HepG2 (cell line): ENCODE results near the gene GCN1. TPM values are rescaled to one million over a fixed set of nuclear protein-coding genes. Genes with fewer than 3 reads are reported as not detected.

Experiments used
- CBX5 ChIP-seq: sonication (generic); formaldehyde crosslinking; IDR thresholded peaks from 2 replicates; pipeline ENCODE4 v1.4.0; 2020; ENCODE audit warnings: missing genetic modification reagents, borderline replicate concordance
- CC2D1A ChIP-seq: sonication (generic); formaldehyde crosslinking; IDR thresholded peaks from 2 replicates; pipeline ENCODE4 v1.8.1; 2023; ENCODE audit warnings: mild to moderate bottlenecking, missing genetic modification reagents
- CCAR2 ChIP-seq: fragments of 200-400 bp; formaldehyde crosslinking; optimal IDR thresholded peaks from 2 replicates; pipeline ENCODE3; 2018; ENCODE audit warnings: low read depth, mild to moderate bottlenecking, low read length, moderate library complexity
- HBP1 ChIP-seq: IDR thresholded peaks from 2 replicates; pipeline ENCODE4 v1.6.1; 2016; ENCODE audit warnings: low read depth, control low read depth
- HIVEP1 ChIP-seq: sonication (generic); formaldehyde crosslinking; IDR thresholded peaks from 2 replicates; pipeline ENCODE4 v1.4.0; 2020; ENCODE audit warnings: mild to moderate bottlenecking, missing genetic modification reagents
- HMG20A ChIP-seq: IDR thresholded peaks from 2 replicates; pipeline ENCODE4 v1.6.1; 2016; ENCODE audit warnings: borderline replicate concordance
- MYC ChIP-seq: sonication (generic); formaldehyde crosslinking; IDR thresholded peaks from 2 replicates; pipeline ENCODE4 v1.9.0; 2021; ENCODE audit warnings: missing genetic modification reagents, borderline replicate concordance
- NKX3-1 ChIP-seq: sonication (generic); formaldehyde crosslinking; IDR thresholded peaks from 2 replicates; pipeline ENCODE4 v1.5.0; 2020; ENCODE audit warnings: missing genetic modification reagents
- PAX8 ChIP-seq: sonication (generic); formaldehyde crosslinking; IDR thresholded peaks from 2 replicates; pipeline ENCODE4 v1.8.0; 2022; ENCODE audit warnings: mild to moderate bottlenecking, missing genetic modification reagents, borderline replicate concordance
- SKI ChIP-seq: fragments of 450-650 bp; IDR thresholded peaks from one replicate; pipeline ENCODE4 v1.6.1; 2018; ENCODE audit warnings: mild to moderate bottlenecking; ENCODE audit not compliant: partially characterized antibody
- SRF ChIP-seq: IDR thresholded peaks from 2 replicates; pipeline ENCODE4 v1.6.1; 2011; ENCODE audit warnings: mild to moderate bottlenecking, low read depth, low read length, moderate library complexity
- YY1 ChIP-seq: IDR thresholded peaks from 2 replicates; pipeline ENCODE4 v1.6.1; 2011; ENCODE audit warnings: low read length, low read depth, moderate library complexity, mild to moderate bottlenecking; ENCODE audit not compliant: insufficient read depth, insufficient replicate concordance
- ZBTB43 ChIP-seq: sonication (generic); formaldehyde crosslinking; conservative IDR thresholded peaks from 2 replicates; pipeline ENCODE4 v1.4.0; 2020; ENCODE audit warnings: missing genetic modification reagents
- ZNF510 ChIP-seq: sonication (generic); formaldehyde crosslinking; IDR thresholded peaks from 2 replicates; pipeline ENCODE4 v1.4.0; 2020; ENCODE audit warnings: low read depth, mild to moderate bottlenecking, missing genetic modification reagents
- ZNF639 ChIP-seq: conservative IDR thresholded peaks from 2 replicates; pipeline ENCODE4 v1.6.1; 2018; ENCODE audit warnings: missing genetic modification reagents
- ZNF709 ChIP-seq: sonication (generic); formaldehyde crosslinking; IDR thresholded peaks from 2 replicates; pipeline ENCODE4 v1.5.0; 2020; ENCODE audit warnings: mild to moderate bottlenecking, missing genetic modification reagents
- ZNF775 ChIP-seq: sonication (generic); formaldehyde crosslinking; IDR thresholded peaks from 2 replicates; pipeline ENCODE4 v1.4.0; 2020; ENCODE audit warnings: missing genetic modification reagents, mild to moderate bottlenecking, moderate library complexity, borderline replicate concordance
- polyA plus RNA-seq, 8 experiments: library from polyadenylated mRNA; depleted of rRNA in 3 of 8; stranded (reverse) in 7 of 8; unstranded in 1 of 8; fragments of >200 nt; fragmentation: Illumina TruSeq in 4 of 8; extraction: Trizol in 4 of 8; gene quantifications; 2 replicates each; pipeline versions ENCODE4 v1.2.1 to v1.2.3, GENCODE V29; 2011 to 2016; ENCODE audit warnings: low read depth in 4 of 8, missing spikeins in 1 of 8, mixed read lengths in 1 of 8; ENCODE audit not compliant: insufficient read depth in 1 of 8
- total RNA-seq, 5 experiments: library from RNA; depleted of rRNA; stranded (reverse); fragments of >200 nt; fragmentation: Illumina TruSeq; extraction: Trizol; gene quantifications; 2 replicates each; pipeline ENCODE4 v1.2.3, GENCODE V29; 2016; ENCODE audit warnings: low read depth in 1 of 5
- TF ChIP-seq, protein P1 (sequence below): sonication (generic); formaldehyde crosslinking; IDR thresholded peaks from 2 replicates; pipeline ENCODE4 v1.8.0; 2022; ENCODE audit warnings: low read depth, missing genetic modification reagents
- TF ChIP-seq, protein P2 (sequence below): sonication (generic); formaldehyde crosslinking; IDR thresholded peaks from 2 replicates; pipeline ENCODE4 v1.4.0; 2020; ENCODE audit warnings: mild to moderate bottlenecking, missing genetic modification reagents
- TF ChIP-seq, protein P3 (sequence below): IDR thresholded peaks from 2 replicates; pipeline ENCODE4 v1.6.1; 2012; ENCODE audit warnings: inconsistent platforms
- TF ChIP-seq, protein P4 (sequence below): sonication (generic); formaldehyde crosslinking; IDR thresholded peaks from 2 replicates; pipeline ENCODE4 v1.5.0; 2020; ENCODE audit warnings: mild to moderate bottlenecking, missing genetic modification reagents

The GCN1 gene
- total and polyA plus RNA-seq, 2 of the 13 experiments (the other 11 are each of a cell fraction or from before 2014, with no cell fraction given) = 58.2 to 83.0 TPM

DNA sequence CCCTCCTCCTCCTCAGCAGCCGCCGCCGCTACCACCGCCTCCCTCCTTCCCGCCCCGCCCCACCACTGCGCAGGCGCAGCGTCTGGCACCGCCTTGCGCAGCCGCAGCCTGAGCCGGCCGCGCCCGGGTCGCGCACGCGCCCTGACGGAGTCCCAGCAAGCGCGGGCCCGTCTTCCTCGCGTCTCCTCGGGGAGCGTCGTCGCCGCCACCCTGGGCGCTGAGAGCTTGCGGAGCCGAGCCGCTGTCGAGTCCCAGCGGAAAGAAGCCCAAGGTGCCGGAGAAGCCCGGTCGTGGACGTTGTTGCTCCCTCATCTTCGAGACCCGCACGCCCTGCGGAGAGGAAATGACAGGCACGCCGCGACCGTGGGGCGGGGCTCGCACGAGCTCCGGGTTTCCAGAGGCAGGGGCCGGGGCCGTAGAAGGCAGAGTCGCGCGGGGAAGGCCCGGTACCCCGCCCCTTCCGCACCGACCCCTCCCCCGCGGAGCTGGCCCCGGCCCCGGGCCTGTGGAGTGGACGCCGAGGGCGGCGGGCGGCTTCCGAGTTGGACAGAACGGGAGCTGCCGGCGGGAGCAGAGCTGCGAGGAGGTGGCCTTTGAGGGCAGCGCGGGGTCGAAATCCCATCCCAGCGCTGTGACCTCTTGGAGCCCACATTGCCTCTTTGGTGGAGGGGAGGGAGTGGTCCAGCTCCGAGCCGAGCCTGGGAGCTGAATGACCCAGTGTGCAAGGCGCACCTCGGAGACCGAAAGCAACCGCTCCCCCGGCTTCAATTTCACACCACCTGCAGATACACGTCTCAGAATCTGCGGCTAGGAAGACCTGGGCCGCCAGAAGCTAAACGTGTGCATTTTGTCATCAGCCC, 77.5 kb downstream of the GCN1 start (continued):
- TF ChIP-seq ZNF775 (CRISPR knock-in tag) (no peak), MYC (CRISPR knock-in tag) (peak; percentile 92), SKI (no peak), CC2D1A (CRISPR knock-in tag) (no peak), ZNF510 (peak; percentile 78; the same call in 1 of the 2 replicates), SRF (no peak), CBX5 (no peak), HMG20A (CRISPR knock-in tag) (no peak), PAX8 (CRISPR knock-in tag) (0 out of 2 replicates have a peak, but pooled peaks have one; percentile 60), HBP1 (peak; percentile 75; the same call in 1 of the 2 replicates), ZBTB43 (CRISPR knock-in tag) (peak; percentile 84), YY1 (no peak), ZNF639 (CRISPR knock-in tag) (no peak; the same call in none of the 2 replicates), CCAR2 (no peak), NKX3-1 (no peak; the same call in none of the 2 replicates), ZNF709 (CRISPR knock-in tag) (peak; percentile 45; the same call in 1 of the 2 replicates), HIVEP1 (CRISPR knock-in tag) (0 out of 2 replicates have a peak, but pooled peaks have one; percentile 22)
- TF ChIP-seq, protein P1, sequence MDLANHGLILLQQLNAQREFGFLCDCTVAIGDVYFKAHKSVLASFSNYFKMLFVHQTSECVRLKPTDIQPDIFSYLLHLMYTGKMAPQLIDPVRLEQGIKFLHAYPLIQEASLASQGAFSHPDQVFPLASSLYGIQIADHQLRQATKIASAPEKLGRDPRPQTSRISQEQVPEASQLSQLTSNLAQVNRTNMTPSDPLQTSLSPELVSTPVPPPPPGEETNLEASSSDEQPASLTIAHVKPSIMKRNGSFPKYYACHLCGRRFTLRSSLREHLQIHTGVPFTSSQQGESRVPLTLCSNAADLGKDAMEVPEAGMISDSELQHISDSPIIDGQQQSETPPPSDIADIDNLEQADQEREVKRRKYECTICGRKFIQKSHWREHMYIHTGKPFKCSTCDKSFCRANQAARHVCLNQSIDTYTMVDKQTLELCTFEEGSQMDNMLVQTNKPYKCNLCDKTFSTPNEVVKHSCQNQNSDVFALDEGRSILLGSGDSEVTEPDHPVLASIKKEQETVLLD (CRISPR knock-in tag) = peak; percentile 90
- TF ChIP-seq, protein P2, sequence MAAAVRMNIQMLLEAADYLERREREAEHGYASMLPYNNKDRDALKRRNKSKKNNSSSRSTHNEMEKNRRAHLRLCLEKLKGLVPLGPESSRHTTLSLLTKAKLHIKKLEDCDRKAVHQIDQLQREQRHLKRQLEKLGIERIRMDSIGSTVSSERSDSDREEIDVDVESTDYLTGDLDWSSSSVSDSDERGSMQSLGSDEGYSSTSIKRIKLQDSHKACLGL = peak; percentile 90
- TF ChIP-seq, protein P3, sequence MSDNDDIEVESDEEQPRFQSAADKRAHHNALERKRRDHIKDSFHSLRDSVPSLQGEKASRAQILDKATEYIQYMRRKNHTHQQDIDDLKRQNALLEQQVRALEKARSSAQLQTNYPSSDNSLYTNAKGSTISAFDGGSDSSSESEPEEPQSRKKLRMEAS = peak; percentile 85
- TF ChIP-seq, protein P4, sequence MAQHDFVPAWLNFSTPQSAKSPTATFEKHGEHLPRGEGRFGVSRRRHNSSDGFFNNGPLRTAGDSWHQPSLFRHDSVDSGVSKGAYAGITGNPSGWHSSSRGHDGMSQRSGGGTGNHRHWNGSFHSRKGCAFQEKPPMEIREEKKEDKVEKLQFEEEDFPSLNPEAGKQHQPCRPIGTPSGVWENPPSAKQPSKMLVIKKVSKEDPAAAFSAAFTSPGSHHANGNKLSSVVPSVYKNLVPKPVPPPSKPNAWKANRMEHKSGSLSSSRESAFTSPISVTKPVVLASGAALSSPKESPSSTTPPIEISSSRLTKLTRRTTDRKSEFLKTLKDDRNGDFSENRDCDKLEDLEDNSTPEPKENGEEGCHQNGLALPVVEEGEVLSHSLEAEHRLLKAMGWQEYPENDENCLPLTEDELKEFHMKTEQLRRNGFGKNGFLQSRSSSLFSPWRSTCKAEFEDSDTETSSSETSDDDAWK = no peak
